Measurements from ENCODE around the gene PARD3B.
"Not testable (repeated sequence)": the region's sequence is repeated elsewhere in the genome, so short reads cannot be mapped to it uniquely, and the experiment has no call there.

PARD3B gene

DNA sequence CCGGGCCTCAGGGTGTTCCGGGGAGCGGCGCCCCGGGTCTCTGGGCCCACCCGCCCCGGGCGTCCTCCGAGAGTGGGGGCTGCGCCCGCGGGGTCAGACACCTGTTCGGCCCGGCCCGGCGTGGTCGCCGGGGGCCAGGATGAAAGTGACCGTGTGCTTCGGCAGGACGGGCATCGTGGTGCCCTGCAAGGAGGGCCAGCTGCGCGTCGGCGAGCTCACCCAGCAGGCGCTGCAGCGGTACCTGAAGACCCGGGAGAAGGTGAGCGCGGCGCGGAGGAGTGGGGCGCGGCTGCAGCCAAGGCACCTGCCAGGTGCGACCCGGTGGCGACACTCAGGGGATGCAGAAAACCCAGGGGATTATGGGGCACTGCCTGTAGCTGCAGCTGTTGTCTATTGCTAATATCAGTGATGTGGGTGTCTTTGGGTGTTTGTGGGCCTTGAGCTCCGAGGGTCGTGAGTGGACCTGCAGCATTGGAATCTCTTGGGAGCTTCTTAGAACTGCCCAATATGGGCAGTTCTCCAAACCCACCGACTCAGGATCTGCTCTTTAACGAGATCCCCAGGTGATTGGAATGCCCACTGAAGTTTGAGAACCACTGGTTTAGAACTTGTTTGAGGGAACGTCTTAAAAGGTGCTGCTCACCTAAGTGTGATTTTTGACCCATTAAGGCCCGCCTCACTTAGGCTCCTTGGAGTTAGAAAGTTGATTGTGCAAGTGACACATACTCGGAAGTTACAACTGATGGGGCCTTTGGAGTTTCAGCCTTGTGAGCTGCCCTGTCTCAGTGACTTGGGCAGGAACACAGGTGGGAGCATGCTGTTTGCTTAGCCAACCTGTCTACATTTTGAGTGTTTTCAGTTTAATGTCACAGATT lies 823 bp downstream of the PARD3B start:
- DNase-seq, result peak; percentile 20

DNA sequence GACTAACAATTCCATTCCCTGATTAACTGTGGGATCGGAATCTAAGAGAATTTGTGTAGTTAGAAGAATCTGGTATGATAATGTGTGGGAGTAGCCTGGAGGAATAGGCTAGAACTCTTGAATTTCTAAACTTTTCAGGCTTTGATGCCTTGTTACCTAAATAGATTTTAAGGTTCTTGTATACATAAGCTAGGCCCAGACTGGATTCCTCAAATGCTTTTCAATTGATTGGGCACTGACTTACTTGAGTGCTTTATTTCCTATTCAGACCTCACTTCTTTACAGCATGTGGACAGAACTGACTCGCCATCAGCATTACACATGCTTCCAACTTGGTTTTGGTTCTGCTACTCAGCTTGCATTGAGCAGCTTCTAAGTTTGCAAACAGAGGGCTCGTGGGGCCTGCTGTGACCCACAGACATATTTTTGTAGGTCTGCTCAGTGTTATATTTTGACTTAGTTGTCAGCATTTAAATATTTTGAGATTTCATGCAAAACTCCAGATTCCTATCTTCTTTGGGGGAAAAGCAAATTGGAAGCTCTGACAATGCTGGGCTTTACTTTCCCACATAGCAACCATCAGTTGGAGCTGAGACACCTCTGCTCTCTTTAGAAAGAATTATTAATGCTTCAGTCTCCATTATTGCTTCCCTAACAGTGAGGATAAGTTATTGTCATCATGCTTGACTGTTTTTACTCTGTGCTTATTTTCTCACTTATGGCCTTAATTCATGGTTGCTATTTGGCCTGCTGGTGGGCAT lies 5.7 kb downstream of the PARD3B start:
- no peak for DNase-seq

DNA sequence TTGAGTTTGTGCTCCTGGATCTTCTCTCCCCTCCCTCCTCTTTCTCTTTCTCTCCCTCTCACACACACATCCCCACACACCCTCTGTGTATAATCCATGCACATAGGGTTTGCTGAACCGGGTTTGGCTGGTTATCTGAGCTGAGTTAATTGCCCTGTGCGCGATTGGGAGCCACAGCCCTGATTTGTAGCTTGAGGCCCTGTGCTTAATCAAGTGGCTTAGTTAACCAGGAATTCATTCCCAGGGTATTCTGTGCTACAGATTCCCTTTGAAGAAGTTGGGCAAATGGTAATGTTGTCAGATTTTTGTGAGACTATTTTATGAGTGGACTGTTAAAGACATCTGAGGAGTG lies 6.2 kb downstream of the PARD3B start:
- DNase-seq, result no peak

DNA sequence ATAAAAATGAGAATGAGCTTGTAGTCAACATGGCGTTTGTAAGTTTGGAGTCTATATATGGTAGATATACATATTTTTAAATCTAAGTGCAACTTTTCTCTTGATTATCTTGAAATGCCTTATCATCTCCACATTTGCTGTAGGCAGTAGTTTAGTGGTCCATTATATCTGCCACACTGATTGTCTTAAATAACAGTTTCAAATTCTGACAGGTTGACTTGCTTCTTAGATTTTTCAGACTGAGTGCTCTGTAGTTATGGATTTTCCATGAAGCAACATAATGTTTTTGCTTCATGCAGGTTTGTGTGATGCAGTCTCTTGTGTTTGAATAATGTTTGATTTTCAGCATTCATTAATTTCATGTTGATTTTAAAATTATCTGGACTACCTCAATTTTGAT lies 12.3 kb downstream of the PARD3B start:
- no peak for DNase-seq

DNA sequence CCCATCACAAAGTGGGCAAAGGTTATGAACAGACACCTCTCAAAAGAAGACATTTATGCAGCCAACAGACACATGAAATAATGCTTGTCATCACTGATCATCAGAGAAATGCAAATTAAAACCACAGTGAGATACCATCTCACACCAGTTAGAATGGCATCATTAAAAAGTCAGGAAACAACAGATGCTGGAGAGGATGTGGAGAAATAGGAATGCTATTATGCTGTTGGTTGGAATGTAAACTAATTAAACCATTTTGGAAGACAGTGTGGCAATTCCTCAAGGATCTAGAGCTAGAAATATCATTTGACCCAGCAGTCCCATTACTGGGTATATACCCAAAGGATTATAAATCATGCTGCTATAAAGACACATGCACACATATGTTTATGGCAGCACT lies 14.1 kb downstream of the PARD3B start:
- not testable (repeated sequence) for DNase-seq

DNA sequence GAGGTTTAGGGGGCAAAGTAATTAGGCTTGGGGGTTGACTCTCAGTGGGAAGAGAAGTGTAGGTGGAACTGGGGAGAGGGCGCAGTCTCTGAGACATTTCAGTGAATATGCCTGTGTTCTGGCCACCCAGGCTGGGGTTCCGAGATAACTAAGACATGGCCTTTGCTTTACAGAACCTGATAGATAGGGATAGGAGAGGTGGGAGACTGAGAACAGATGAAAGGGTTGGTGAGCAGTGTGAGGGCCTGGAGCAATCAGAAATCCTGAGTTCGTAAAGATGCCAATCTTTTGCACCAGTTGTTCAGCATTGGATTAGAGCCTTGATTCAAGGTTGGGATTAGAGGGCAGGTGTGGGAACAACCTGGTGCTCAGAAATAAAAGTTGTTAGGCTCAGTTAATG lies 15.6 kb downstream of the PARD3B start:
- no peak for DNase-seq

DNA sequence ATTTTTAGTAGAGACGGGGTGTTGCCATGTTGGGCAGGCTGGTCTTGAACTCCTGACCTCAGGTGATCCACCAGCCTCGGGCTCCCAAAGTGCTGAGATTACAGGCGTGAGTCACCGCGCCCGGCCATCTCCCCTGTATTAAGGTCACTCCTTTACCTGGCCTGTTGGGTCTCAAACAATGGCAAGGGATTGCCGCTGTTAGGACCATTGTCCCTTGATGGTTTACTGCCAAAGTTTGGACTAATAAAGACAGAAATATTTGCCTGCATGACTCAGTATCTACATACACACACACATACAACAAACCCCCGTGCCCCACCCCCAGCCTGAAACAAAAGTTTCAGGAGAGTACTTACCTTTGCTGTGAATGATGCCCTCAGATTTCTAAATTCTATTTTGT lies 16.5 kb downstream of the PARD3B start:
- DNase-seq, result no peak

DNA sequence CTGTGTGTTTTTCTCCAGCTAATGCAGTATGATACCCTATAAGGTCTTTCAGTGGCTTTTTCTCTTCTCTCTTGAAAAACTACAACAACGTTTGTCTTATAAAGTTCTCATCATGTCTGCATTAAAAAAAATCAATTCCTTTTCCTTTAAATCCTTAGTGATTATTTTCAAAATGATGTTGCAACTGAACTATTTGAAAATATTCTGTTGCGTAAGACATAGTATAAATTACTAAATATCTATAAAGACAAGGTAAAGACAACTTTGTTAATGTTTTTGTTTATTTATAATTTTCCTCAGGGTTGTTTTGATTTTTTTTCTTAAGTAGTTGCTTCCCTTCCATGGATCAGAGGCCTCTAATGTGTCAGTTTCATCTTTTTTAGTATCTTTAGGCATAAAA lies 21.2 kb downstream of the PARD3B start:
- DNase-seq, result no peak

DNA sequence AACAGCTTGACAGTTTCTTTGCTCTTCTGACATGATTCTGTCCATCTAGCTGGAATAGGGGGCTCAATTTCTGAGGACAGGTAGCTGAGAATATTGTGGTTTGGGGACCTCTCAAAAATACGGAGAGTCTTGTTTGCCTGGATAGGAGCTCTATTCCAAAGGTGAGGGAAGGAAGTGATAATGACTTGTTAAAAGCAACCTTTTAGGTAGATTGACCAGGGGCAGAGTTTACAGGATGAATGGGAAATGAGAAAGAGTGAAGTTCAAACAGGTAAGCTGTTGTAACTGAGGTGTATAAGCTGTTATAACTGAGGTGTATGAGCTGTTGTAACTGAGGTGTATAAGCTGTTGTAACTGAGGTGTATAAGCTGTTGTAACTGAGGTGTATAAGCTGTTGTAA lies 25.1 kb downstream of the PARD3B start:
- no peak for DNase-seq

DNA sequence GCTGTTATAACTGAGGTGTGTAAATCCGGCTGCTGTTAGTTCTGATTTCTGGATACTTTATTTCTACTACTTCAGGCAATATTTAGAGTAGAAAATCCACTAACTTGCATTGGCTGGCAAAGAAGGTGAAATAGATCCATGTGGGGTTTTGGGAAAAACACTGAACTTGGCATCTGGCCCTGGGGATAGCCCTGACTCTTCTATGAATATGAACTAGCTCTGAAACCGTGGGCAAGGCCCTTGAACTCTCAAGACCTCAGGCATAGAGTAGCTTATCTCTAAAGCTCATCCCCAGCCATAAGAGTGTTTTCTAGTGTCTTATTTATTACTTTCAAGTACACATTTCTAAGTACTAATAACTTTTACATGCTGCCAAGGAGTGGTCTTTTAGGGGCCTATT lies 25.8 kb downstream of the PARD3B start:
- DNase-seq, result no peak

DNA sequence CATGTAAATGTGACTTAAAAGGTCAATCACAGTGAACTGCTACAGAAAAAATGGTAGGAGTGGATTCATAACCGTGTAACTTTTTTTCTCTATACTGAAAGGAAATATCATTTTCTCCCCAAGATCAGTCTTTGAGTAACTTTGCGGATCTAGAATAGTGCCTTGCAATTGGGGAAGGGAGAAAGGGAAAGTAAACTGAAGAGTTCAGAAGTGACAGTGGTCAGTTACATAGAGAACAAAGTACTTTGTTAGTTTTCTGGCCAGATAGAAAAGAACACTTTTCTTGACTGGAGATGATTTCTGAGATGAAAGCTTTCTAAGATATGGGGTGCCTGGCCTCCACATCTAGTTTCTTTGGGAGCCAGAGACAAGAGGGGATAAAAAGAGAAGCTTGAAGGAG lies 26.6 kb downstream of the PARD3B start:
- DNase-seq, result no peak

DNA sequence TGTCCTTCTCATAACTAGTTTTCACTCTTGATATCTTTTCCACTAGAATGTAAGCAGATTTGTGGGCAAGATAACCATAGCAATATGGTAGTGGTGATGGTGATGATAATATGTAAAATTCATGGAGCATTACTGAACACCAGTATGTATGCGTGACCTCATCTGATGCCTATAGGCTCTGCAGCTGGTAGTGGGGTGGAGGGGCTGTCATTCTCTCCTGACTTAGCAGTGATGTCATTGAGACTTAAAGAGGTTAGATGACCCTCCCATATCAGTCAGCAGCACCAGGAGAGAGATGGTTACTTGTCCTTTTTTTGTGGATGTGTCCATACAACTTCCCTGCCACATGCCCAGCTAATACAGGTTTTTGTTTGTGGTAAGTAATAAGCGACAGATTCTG lies 27.9 kb downstream of the PARD3B start:
- DNase-seq, result no peak

DNA sequence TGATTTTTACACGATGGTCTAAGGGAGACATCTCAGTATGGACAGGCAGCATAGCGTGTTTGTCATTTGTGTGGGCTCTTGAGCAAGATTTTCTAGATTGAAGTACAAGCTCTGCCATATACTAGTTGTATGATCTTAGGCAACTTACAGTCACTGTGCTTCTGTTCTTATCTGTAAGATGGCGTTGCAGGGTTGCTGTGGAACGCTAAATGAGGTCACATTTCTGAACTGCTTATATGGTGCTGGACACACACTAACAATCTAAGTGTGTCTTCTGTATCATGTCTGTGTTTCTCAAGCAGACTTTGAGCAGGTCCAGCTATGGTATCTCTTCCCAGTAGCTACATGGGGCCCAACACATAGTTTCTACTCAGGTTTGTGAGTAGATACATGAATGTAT lies 29.2 kb downstream of the PARD3B start:
- no peak for DNase-seq

DNA sequence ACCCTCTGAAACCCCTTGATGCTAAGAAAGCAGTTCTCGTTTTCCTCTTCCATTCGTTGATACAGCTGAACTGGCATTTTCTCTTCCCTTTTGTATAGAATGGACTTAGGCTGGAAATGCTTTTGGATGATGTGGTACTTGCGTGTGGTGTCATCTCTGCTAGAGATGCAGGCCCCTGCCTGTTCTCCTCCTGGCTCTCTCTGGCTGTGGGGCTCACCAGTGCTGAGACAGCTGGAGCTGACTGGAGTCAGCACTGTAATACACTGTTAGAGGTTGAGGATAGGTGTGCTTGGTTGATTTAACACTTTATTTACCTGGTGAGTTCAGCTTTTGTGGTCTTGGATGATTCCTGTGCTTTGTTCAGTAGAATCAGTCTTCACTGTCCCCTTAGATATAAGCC lies 30.2 kb downstream of the PARD3B start:
- no peak for DNase-seq

DNA sequence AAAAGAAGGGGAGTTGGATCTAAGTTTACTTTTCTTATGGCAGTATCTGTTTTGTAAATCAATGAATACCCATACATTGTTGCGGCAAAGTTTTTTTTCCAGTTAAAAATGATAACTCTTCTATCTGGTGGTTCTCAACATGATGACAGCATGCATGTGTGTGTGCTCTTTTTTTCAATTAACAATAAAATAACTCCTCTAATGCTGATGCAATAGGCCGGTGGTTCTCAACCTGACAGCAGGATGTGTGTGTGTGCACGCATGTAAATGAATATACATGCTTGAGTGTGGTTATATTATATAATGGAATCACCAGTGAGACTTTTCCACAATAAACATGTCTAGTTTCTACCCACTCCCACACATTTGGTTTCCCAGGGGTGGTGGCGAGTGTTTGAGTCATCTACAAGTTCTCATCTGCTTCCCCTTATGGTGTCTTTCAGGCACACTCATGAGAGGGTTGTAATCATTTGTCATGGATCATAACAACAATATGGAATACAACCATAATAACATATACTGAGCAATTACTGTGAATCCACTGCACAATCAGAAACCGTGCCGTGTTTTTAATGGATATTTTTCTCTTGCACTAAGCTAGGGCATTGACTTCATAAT lies 31.2 kb downstream of the PARD3B start:
- DNase-seq, result no peak

DNA sequence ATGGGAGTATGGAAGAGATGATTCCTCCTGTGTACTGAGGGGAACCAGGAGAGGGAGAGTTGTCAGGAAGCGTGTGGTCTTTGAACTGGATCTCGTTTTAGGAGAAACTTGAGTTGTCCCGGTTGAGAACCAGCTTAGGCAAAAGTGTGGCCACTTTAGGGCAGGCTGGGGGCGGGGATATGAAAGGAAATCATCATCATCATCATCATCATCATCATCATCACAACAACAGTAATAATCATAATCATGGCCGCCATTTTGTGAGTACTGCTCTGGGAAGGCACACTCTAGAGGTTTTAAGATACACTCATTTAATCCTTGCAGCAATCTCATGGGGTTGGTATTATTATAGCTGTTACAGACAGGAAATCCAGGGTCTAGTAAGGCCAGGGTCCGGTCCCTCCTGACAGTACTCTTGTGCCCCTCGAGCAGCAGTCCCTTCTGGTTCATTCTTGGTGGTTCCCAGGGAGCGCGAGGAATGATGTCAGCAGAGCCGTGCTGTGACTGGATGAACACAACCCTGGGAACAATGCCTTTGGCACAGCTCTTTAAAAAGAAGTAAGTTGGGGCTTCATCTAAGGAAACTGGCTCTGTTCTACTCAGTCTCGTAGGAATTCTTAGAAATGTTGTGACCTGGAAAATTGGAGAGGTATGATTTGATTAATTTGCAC lies 33.8 kb downstream of the PARD3B start:
- no peak for DNase-seq

DNA sequence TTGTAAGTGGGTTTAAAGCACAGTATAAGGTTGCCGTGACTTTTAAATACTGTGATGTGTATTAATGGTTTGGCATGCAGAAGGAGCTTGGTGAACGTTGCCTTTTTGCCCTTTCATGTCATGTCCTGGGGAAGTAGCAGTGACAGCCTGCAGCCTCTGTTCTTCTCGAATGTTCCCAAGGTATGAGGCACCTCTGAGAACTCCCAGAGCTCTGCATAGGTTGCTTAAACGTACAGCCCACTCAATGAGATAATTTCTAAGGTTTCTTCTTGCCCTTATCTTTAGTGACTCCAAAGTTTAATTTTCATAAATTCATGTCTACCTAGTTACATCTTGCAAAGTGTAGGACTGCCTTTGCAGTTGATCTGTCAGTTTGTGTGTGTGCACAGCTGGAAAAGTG lies 36.7 kb downstream of the PARD3B start:
- DNase-seq, result no peak

DNA sequence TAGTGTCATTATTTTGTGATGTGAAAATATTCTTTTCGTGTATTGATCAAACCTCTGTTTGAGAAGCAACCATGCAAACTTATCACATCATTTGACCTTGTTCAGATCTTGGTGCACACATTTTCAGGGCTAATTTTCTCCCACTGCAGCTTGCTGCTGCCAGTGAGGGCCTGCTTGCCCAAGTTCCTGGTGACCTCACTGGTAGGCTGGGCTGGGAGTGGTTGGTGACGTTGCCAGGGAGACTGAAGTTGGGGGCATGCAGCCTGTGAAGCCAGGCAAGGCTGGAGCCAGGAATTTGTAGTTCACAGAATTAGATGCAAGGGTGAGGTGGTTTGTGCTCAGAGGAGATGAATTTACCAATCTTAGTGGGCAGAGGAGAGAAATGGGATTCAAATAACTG lies 38.5 kb downstream of the PARD3B start:
- no peak for DNase-seq

DNA sequence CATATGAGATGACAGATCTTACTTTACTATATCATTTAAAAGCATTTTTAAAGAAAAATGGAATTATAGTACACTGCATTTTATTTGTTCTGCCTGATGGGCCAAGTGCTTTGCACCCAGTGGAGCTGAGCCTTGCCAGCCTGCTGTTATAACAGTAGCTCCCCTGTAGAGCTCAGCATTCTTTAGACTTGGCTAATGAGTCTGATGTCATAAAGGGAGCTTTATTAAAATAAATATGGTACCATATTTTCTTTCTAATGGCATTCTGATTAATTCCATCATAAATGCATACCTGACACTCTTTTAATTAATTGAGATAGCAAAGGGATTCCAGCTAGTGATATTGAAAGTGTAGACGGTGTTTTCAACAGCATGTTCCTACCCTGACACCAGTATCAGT lies 40.7 kb downstream of the PARD3B start:
- DNase-seq, result no peak

DNA sequence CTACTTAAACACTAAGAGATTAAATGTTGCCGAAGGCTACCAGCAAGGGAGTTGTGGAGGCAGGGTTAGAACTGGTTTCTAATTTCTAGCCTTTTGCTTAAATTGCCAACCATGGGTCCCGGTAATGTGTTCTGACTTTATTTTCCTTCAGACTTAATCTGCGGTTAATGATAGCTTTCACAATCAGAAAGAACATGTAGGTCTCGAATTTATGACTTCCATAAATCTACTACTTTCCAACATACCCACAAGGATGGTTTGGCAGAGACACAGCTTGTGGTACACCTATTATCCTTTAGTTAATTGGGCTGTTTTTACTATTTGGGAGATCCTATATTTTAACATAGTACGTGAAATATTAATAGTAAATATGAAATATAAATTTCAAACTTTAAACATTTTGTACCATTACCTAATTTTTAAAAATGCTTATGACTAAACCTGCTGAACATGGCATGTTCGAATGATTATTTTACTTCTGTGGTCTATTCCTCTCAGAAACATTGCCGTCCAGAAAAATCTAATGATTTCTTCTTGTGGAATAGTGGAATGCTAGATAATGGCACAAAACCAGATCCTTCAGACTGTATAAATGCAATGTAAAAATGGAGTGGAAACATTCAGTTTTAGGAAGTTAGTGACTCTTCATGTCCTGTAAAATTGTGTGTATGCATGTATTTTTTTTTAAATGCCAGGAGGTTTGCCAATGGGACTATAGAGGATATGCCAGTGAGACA lies 41.3 kb downstream of the PARD3B start:
- DNase-seq, result no peak

DNA sequence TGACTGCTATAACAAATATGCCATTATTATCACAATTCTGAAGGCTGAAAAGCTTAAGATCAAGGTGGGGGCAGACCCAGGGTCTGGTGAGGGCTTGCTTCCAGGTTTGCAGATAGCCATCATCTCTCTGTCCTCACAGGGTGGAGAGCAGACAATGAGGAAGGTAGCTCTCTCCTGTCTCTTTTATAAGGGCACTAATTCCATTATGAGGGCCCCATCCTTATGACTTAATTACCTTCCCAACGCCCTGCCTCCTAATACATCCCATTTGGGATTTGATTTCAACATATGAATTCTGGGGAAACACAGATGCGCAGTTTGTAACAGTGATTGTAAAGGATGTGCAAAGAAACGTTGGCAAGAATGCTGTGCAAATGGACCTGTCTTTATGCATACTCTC lies 44.8 kb downstream of the PARD3B start:
- no peak for DNase-seq

DNA sequence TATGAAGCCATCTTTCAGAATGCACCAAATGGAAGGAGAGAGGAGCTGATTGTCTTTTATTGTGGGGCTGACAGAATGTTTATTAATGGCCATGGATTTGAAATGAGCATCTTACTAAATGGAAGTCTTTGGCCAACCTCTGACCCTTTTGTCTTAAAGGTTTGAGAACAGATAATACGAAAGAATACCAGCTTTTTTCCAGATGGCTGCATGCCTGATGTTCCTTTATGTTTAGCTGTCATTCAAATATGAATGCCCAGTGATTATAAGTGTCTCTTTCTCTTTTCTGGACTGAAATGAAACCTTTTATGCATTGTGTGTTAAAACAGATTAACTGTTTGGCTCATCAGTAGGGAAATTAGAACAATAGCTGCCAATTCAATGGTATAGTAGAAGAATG lies 46.0 kb downstream of the PARD3B start:
- no peak for DNase-seq

DNA sequence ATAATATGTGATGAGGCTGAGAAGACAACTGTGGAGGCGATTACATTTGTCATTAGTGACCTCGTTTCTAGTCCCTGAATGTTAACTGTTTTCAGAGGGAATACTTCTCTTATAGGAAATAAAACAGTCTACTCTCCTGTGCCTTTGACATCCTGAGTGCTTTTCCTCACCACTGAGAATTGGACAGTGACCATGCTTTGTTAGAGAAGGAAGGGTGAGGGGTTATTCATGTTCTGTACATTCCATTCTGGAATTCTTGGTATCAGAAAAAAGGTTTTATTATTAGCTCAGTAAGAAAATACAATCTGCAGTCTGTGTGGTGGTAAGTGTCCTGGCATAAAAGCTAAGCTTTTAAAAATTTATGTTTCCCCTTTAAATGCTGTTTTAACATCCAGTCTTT lies 58.8 kb downstream of the PARD3B start:
- DNase-seq, result no peak
